PC-9 (cell line): ENCODE data around the gene MYO1A. TPM values are rescaled to one million over a fixed set of nuclear protein-coding genes. Genes with fewer than 3 reads are reported as not detected.

Source experiments
- BruUV-seq: library from RNA; stranded (reverse); fragments of 400-500 nt; replicated peaks from 2 replicates; lab custom pipeline; 2021; lab: Mats Ljungman, UMichigan
- CTCF ChIA-PET: fragments of 300-600 bp; sonication (Branson Sonifier 250); formaldehyde crosslinking; loops from one replicate; lab custom pipeline; 2022; ENCODE audit warnings: antibody characterized with exemption; lab: Charles Lee
- POLR2A ChIA-PET: fragments of 300-600 bp; sonication (Branson Sonifier 250); formaldehyde crosslinking; loops from one replicate; lab custom pipeline; 2022; ENCODE audit warnings: antibody characterized with exemption; ENCODE audit not compliant: unreplicated experiment; lab: Charles Lee
- DNase-seq, 2 experiments: peaks; one replicate each; pipeline versions ENCODE4 v3.0.0 to v3.0.0-alpha.2; 2015 to 2022; ENCODE audit warnings: mixed read lengths in 1 of 2
- H2AFZ ChIP-seq: fragments of 200-600 bp; sonication (generic); 2 replicates; pipeline ENCODE4 v1.8.1; 2017; ENCODE audit warnings: antibody characterized with exemption
- H3F3A ChIP-seq: fragments of 200-600 bp; sonication (generic); 2 replicates; pipeline ENCODE4 v1.8.1; 2017; ENCODE audit warnings: antibody characterized with exemption, mild to moderate bottlenecking, low read depth; ENCODE audit not compliant: insufficient read depth
- H3K27ac ChIP-seq: fragments of 200-600 bp; sonication (generic); 2 replicates; pipeline ENCODE4 v1.6.1; 2016; ENCODE audit warnings: mixed run types
- H3K27me3 ChIP-seq: fragments of 200-600 bp; sonication (generic); 2 replicates; pipeline ENCODE4 v1.6.1; 2016; ENCODE audit warnings: low read depth, mixed run types; ENCODE audit not compliant: insufficient read depth
- H3K36me3 ChIP-seq: fragments of 200-600 bp; sonication (generic); 2 replicates; pipeline ENCODE4 v1.6.1; 2016; ENCODE audit warnings: low read depth, mixed run types
- H3K4me1 ChIP-seq: fragments of 200-600 bp; sonication (generic); replicated peaks from 2 replicates; pipeline ENCODE4 v1.6.1; 2016; ENCODE audit warnings: mixed run types; ENCODE audit not compliant: insufficient read depth
- H3K4me2 ChIP-seq: fragments of 200-600 bp; sonication (generic); 2 replicates; pipeline ENCODE4 v1.6.1; 2017; ENCODE audit warnings: mixed run types
- H3K4me3 ChIP-seq: fragments of 200-600 bp; sonication (generic); 2 replicates; pipeline ENCODE4 v1.6.1; 2016; ENCODE audit warnings: mixed run types
- H3K79me2 ChIP-seq: fragments of 200-600 bp; sonication (generic); 2 replicates; pipeline ENCODE4 v1.6.1; 2017; ENCODE audit warnings: low read depth, mixed run types
- H3K9me2 ChIP-seq: fragments of 200-600 bp; sonication (generic); 2 replicates; pipeline ENCODE4 v1.8.1; 2017; ENCODE audit warnings: mild to moderate bottlenecking; ENCODE audit not compliant: insufficient read depth
- H3K9me3 ChIP-seq: fragments of 200-600 bp; sonication (generic); 2 replicates; pipeline ENCODE4 v1.8.1; 2016; ENCODE audit warnings: low read depth; ENCODE audit not compliant: insufficient read depth
- H4K20me1 ChIP-seq: fragments of 200-600 bp; sonication (generic); 2 replicates; pipeline ENCODE4 v1.8.1; 2017; ENCODE audit not compliant: insufficient read depth
- EZH2 ChIP-seq: fragments of 200-600 bp; sonication (generic); IDR thresholded peaks from 2 replicates; pipeline ENCODE4 v1.8.0; 2017; ENCODE audit warnings: antibody characterized with exemption, low read depth
- intact Hi-C: fragments of 100-400 bp; cut with micrococcal nuclease; formaldehyde crosslinking; loops from one replicate; pipeline ENCODE4 v1.10.0; 2022; ENCODE audit not compliant: unreplicated experiment
- total RNA-seq: library from RNA; stranded (reverse); gene quantifications from 2 replicates; pipeline ENCODE4 v1.2.3, GENCODE V29; 2021
- TF ChIP-seq, protein P1 (sequence below): fragments of 200-600 bp; sonication (generic); conservative IDR thresholded peaks from 2 replicates; pipeline ENCODE4 v1.6.1; 2017; ENCODE audit warnings: mixed run types, antibody characterized with exemption, mild to moderate bottlenecking, moderate library complexity

MYO1A gene
- total RNA-seq, 1 experiment from 2014 or later = not detected

DNA sequence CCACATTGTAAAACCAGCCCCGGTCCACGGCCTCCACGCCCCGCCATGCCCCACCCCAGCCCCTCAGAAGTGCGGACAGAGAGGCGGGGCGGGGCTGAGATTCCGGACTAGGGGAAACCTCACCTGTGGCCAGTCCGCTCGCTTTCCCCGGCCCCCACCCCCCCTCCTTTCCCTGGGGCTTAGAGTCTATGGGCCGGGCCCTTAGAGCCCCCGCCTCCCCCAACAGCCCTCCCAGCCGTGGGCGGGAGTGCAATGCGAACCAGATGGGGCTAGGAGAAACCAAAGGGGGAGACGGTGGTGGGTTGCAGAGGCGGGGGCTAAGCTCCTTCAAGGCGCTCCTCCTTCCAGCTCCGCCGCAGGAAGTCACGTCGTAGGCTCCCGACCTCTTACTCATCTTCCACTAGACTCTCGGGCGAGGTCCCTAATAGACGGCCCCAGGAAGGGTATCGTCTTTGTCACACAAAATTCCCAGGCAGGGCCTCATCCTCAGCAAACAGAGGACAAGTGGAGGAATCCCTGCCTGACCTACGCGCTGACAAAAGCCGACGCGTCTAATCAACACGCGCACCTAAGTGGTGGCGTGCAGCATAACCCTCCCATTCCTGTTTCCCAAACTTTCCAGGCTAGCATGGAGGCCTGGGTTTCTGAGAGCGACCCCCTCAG is 37.9 kb upstream of the MYO1A start:
- Histone ChIP-seq H4K20me1 (0 out of 2 replicates have a peak, but pooled peaks cover 3% of the 10 kb centered on the region), H3K79me2 (no peaks in the 10 kb centered on the region), H3K4me1 (peaks cover 5% of the 10 kb centered on the region; the same call in 1 of the 2 replicates), H2AFZ (peak overlapping the region; percentile 92), H3K4me2 (peak overlapping the region; percentile 96), H3F3A (peaks cover 26% of the 10 kb centered on the region; the same call in 1 of the 2 replicates), H3K27ac (peak overlapping the region; percentile 91), H3K4me3 (peak overlapping the region; percentile 94), H3K9me2 (no peaks in the 10 kb centered on the region), H3K9me3 (no peaks in the 10 kb centered on the region), H3K36me3 (no peaks in the 10 kb centered on the region), H3K27me3 (no peaks in the 10 kb centered on the region)
- ChIA-PET POLR2A (interaction anchor here (0.7 to 2.5 kb wide), 6 partner anchors 9 to 459 kb away, joined by 3 to 28 read pairs (median 10); partner anchors contain the start of genes LRP1, NEMP1 and STAT6), CTCF (interaction anchor here (0.6 kb wide), 1 partner anchor 24 kb away, joined by 4 read pairs; the partner anchor contains the start of gene STAT6)
- no peak for TF ChIP-seq EZH2
- TF ChIP-seq, protein P1, sequence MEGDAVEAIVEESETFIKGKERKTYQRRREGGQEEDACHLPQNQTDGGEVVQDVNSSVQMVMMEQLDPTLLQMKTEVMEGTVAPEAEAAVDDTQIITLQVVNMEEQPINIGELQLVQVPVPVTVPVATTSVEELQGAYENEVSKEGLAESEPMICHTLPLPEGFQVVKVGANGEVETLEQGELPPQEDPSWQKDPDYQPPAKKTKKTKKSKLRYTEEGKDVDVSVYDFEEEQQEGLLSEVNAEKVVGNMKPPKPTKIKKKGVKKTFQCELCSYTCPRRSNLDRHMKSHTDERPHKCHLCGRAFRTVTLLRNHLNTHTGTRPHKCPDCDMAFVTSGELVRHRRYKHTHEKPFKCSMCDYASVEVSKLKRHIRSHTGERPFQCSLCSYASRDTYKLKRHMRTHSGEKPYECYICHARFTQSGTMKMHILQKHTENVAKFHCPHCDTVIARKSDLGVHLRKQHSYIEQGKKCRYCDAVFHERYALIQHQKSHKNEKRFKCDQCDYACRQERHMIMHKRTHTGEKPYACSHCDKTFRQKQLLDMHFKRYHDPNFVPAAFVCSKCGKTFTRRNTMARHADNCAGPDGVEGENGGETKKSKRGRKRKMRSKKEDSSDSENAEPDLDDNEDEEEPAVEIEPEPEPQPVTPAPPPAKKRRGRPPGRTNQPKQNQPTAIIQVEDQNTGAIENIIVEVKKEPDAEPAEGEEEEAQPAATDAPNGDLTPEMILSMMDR = no peak
- intact Hi-C loops = loop anchor here (1.0 to 5.0 kb wide), 4 partner anchors 9 to 451 kb away; partner anchors contain the start of genes PTGES3 and STAT6
- BruUV-seq = TSS peak; percentile 98
- DNase-seq = peak; percentile 80 to 90

DNA sequence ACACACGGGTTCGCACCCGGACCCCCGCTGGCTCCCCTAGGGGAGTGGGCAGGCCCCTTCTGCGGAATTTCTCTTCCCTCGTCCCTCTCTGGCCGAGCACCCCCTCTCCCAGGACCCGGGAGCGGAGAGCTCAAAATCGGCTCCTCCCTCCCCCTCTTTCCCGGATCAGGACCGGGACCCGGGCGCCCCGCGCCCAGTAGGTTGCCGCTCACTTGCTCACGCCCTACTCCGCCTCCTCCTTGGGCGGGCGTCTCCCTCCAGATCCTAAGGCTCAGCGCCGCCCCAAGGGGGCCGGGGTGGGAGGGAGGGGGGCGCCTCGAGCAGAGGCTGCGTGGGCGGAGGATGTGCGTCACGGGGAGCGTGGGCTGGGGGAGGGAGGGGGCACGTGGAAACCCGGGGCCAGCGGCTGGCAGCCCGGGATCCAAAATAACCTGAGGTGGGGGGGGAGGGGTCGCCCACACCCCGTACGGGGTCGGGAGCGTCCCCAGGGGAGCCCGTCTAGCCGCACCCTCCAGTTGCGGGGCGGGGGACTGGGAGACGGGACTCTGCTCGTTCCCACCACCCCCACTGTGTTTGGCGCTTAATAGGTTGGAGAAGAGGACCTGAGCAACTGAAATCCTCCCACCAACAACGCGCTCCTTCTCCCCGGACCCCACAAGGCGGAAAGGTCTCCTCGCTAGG is 37.2 kb upstream of the MYO1A start:
- no peaks in the 10 kb centered on the region for H3K9me3 ChIP-seq
- no peaks in the 10 kb centered on the region for H4K20me1 ChIP-seq
- BruUV-seq = no TSS peak
- H3K36me3 ChIP-seq = no peaks in the 10 kb centered on the region
- H3K9me2 ChIP-seq = no peaks in the 10 kb centered on the region
- CTCF ChIA-PET = interaction anchor here (0.7 kb wide), 1 partner anchor 24 kb away, joined by 12 read pairs; the partner anchor contains the start of gene STAT6
- H3F3A ChIP-seq = peaks cover 22% of the 10 kb centered on the region; the same call in 1 of the 2 replicates
- H3K79me2 ChIP-seq = no peaks in the 10 kb centered on the region
- H3K4me1 ChIP-seq = peaks cover 5% of the 10 kb centered on the region; the same call in 1 of the 2 replicates
- peak overlapping the region; percentile 94 for H3K4me3 ChIP-seq
- H3K27ac ChIP-seq = peak overlapping the region; percentile 91
- peak overlapping the region; percentile 96 for H3K4me2 ChIP-seq
- POLR2A ChIA-PET = interaction anchor here (0.7 to 2.5 kb wide), 8 partner anchors 8 to 1126 kb away, joined by 3 to 28 read pairs (median 4); partner anchors contain the start of genes LRP1, NEMP1 and STAT6
- intact Hi-C loops = loop anchor here (1.0 to 5.0 kb wide), 2 partner anchors 8 to 450 kb away; no protein-coding TSS in a partner anchor
- peak in 1 of 2 experiments; percentile 74 for DNase-seq
- H2AFZ ChIP-seq = peak overlapping the region; percentile 92
- TF ChIP-seq EZH2 = no peak
- TF ChIP-seq, protein P1 = no peak
- no peaks in the 10 kb centered on the region for H3K27me3 ChIP-seq

DNA sequence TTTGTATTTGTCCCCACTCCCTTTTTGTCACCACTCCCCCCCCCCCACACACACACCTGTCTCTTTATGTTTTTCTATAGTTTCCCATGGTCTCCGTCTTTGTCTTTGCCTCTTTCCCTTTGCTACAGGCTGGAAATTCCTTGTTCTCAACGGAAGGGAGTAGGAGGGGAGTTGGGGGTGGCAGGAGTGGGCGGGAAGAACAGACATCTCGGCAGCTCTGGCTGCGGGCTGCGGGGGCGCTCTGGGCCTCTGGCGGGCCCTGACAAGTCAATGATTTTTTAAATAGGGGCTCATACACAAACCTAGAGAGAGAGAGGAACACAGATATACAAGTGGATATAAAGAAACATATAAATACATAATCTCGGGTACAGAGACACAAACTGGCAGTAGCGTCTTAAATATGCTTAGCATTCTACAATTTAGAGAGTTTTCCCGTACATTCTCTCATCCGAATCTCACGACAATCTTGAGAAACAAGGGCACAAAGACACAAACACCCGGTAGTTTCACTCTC is 36.6 kb upstream of the MYO1A start:
- TSS peak; percentile 62 for BruUV-seq
- CTCF ChIA-PET = interaction anchor here (0.7 kb wide), 1 partner anchor 25 kb away, joined by 12 read pairs; the partner anchor contains the start of gene STAT6

More for the DNA sequence above, 36.6 kb upstream of the MYO1A start:
- Histone ChIP-seq H3K9me3 (no peaks in the 10 kb centered on the region), H3K4me1 (peaks cover 5% of the 10 kb centered on the region; the same call in 1 of the 2 replicates), H3K79me2 (no peaks in the 10 kb centered on the region), H3K9me2 (no peaks in the 10 kb centered on the region), H3K36me3 (no peaks in the 10 kb centered on the region), H2AFZ (peak overlapping the region; percentile 92), H3K27ac (peak overlapping the region; percentile 66), H3F3A (peaks cover 22% of the 10 kb centered on the region; the same call in 1 of the 2 replicates), H3K4me3 (peak overlapping the region; percentile 94), H4K20me1 (no peaks in the 10 kb centered on the region), H3K27me3 (no peaks in the 10 kb centered on the region), H3K4me2 (peak overlapping the region; percentile 96)
- intact Hi-C loops = loop anchor here (1.0 to 5.0 kb wide), 2 partner anchors 7 to 449 kb away; no protein-coding TSS in a partner anchor
- DNase-seq = peak in 1 of 2 experiments; percentile 46
- TF ChIP-seq EZH2 = no peak
- TF ChIP-seq, protein P1 = no peak; the same call in 1 of the 2 replicates
- POLR2A ChIA-PET = interaction anchor here (0.7 to 2.5 kb wide), 3 partner anchors 8 to 1126 kb away, joined by 3 to 16 read pairs (median 5); partner anchors contain the start of genes LRP1 and NEMP1
